Endothelial cell of umbilical vein (primary cell): ENCODE results near the gene KRTAP10-1. TPM values are rescaled to one million over a fixed set of nuclear protein-coding genes. Genes with fewer than 3 reads are reported as not detected.

Source experiments
- BruUV-seq: library from RNA; stranded (reverse); fragments of 400-500 nt; replicated peaks from 2 replicates; lab custom pipeline; 2021; lab: Mats Ljungman, UMichigan
- CTCF ChIA-PET: fragments of 300-600, 350-600 bp; sonication (Branson Sonifier 250); formaldehyde crosslinking; loops from one replicate; lab custom pipeline; 2021; ENCODE audit warnings: antibody characterized with exemption, inconsistent platforms; lab: Charles Lee
- POLR2A ChIA-PET: fragments of 300-600, 350-600 bp; sonication (Branson Sonifier 250); formaldehyde crosslinking; loops from one replicate; lab custom pipeline; 2021; ENCODE audit warnings: antibody characterized with exemption, inconsistent platforms; lab: Charles Lee
- DNase-seq: peaks from one replicate; pipeline ENCODE4 v3.0.0-alpha.2; 2011; ENCODE audit warnings: low read depth, low spot score
- FAIRE-seq: peaks from 2 replicates; lab custom pipeline; 2011; peaks lifted over from hg19 to GRCh38; lab: Jason Lieb, UNC
- H2AFZ ChIP-seq: 2 replicates; pipeline ENCODE4 v1.6.0; 2012; ENCODE audit warnings: low read depth, low read length, control low read depth, inconsistent platforms
- H3K27ac ChIP-seq: 2 replicates; pipeline ENCODE4 v1.5.1; 2011; ENCODE audit warnings: low read depth, mild to moderate bottlenecking, control low read depth, low read length, moderate library complexity; ENCODE audit not compliant: insufficient read depth
- H3K27me3 ChIP-seq, 2 experiments: 2 replicates each; pipeline versions ENCODE4 v1.6.0 to v1.6.1; 2011; ENCODE audit warnings: low read length in 2 of 2, mixed read lengths in 1 of 2; ENCODE audit not compliant: control insufficient read depth in 2 of 2, insufficient read depth in 2 of 2
- H3K36me3 ChIP-seq, 2 experiments: 2 replicates in 1 of 2; 3 replicates in 1 of 2; pipeline ENCODE4 v1.5.1; 2011; ENCODE audit warnings: low read length in 2 of 2, mild to moderate bottlenecking in 1 of 2, moderate library complexity in 1 of 2; ENCODE audit not compliant: control insufficient read depth in 2 of 2, insufficient read depth in 2 of 2; ENCODE audit errors: extremely low read depth in 1 of 2
- H3K4me1 ChIP-seq: 3 replicates; pipeline ENCODE4 v1.5.1; 2011; ENCODE audit warnings: mild to moderate bottlenecking, low read length; ENCODE audit not compliant: control insufficient read depth, insufficient read depth; ENCODE audit errors: extremely low read depth
- H3K4me2 ChIP-seq: 2 replicates; pipeline ENCODE4 v1.6.1; 2011; ENCODE audit warnings: low read length, control low read depth, mixed read lengths; ENCODE audit not compliant: insufficient read depth
- H3K4me3 ChIP-seq, 3 experiments: fragments of 200-600 bp in 1 of 3; sonication (generic), shearing (Covaris generic) in 1 of 3; replicated peaks in 1 of 3; 2 replicates each; pipeline ENCODE4 v1.5.1; 2011 to 2016; ENCODE audit warnings: control low read depth in 3 of 3, low read length in 3 of 3, mild to moderate bottlenecking in 2 of 3, inconsistent platforms in 1 of 3, low read depth in 1 of 3, moderate library complexity in 1 of 3; ENCODE audit not compliant: insufficient read depth in 1 of 3
- H3K79me2 ChIP-seq: 2 replicates; pipeline ENCODE4 v1.6.0; 2012; ENCODE audit warnings: low read length, inconsistent platforms; ENCODE audit not compliant: control insufficient read depth, insufficient read depth
- H3K9ac ChIP-seq: replicated peaks from 2 replicates; pipeline ENCODE3; 2011; ENCODE audit warnings: low read length, control low read depth; ENCODE audit not compliant: insufficient read depth; ENCODE audit errors: extremely low read depth
- H3K9me1 ChIP-seq: replicated peaks from 3 replicates; pipeline ENCODE4 v1.6.0; 2011; ENCODE audit warnings: mild to moderate bottlenecking, low read length; ENCODE audit not compliant: control insufficient read depth, insufficient read depth; ENCODE audit errors: extremely low read depth
- H3K9me3 ChIP-seq: replicated peaks from 2 replicates; pipeline ENCODE4 v1.5.1; 2012; ENCODE audit warnings: low read length, inconsistent platforms; ENCODE audit not compliant: control insufficient read depth, insufficient read depth
- H4K20me1 ChIP-seq: replicated peaks from 2 replicates; pipeline ENCODE3; 2011; ENCODE audit warnings: mild to moderate bottlenecking, low read length; ENCODE audit not compliant: control insufficient read depth, insufficient read depth; ENCODE audit errors: extremely low read depth
- EZH2 ChIP-seq: IDR thresholded peaks from 2 replicates; pipeline ENCODE4 v1.6.1; 2012; ENCODE audit warnings: borderline replicate concordance, low read depth, mild to moderate bottlenecking, moderate library complexity, low read length, inconsistent platforms; ENCODE audit not compliant: severe bottlenecking
- FOS ChIP-seq: IDR thresholded peaks from 2 replicates; pipeline ENCODE4 v1.6.1; 2011; ENCODE audit warnings: mild to moderate bottlenecking, low read length, moderate library complexity, borderline replicate concordance; ENCODE audit not compliant: insufficient read depth
- GATA2 ChIP-seq: IDR thresholded peaks from 2 replicates; pipeline ENCODE4 v1.7.0; 2011; ENCODE audit warnings: low read depth, mild to moderate bottlenecking, moderate library complexity, mixed read lengths, low read length; ENCODE audit not compliant: insufficient read length, insufficient read depth
- JUN ChIP-seq: IDR thresholded peaks from 2 replicates; pipeline ENCODE4 v1.6.1; 2011; ENCODE audit warnings: borderline replicate concordance, low read depth; ENCODE audit not compliant: insufficient read length, insufficient read depth
- MYC ChIP-seq: IDR thresholded peaks from one replicate; pipeline ENCODE4 v1.6.1; 2011; ENCODE audit warnings: mild to moderate bottlenecking, low read depth, low read length
- POLR2A ChIP-seq: IDR thresholded peaks from 2 replicates; pipeline ENCODE4 v1.6.1; 2012; ENCODE audit warnings: low read depth, mild to moderate bottlenecking, control low read depth, low read length
- POLR2AphosphoS5 ChIP-seq: IDR thresholded peaks from 2 replicates; pipeline ENCODE4 v1.6.1; 2012; ENCODE audit warnings: low read depth, mild to moderate bottlenecking, control low read depth, low read length, moderate library complexity; ENCODE audit not compliant: insufficient read depth
- dilution Hi-C: fragments of 300-500 bp; cut with MboI; formaldehyde crosslinking; loops from one replicate; pipeline ENCODE4 v1.15.0; 2019; ENCODE audit warnings: low sequenced_read_pairs; ENCODE audit not compliant: extremely low pct_ligation_motif_present
- intact Hi-C: fragments of 100-400 bp; cut with micrococcal nuclease; formaldehyde crosslinking; loops from one replicate; pipeline ENCODE4 v1.10.0; 2022
- polyA plus RNA-seq, 4 experiments: library from polyadenylated mRNA; depleted of rRNA in 3 of 4; stranded (reverse) in 3 of 4; unstranded in 1 of 4; fragments of >200 nt; gene quantifications; 2 replicates each; pipeline versions ENCODE4 v1.2.1 to v1.2.3, GENCODE V29; 2011 to 2012; ENCODE audit warnings: missing spikeins in 1 of 4
- total RNA-seq: library from RNA; stranded (reverse); gene quantifications from 2 replicates; pipeline ENCODE4 v1.2.3, GENCODE V29; 2021
- TF ChIP-seq, protein P1 (sequence below): IDR thresholded peaks from 2 replicates; pipeline ENCODE4 v1.6.1; 2011; ENCODE audit not compliant: insufficient read depth, insufficient read length
- TF ChIP-seq, protein P2 (sequence below), 2 donors: IDR thresholded peaks; 1 replicate in 1 of 2; 2 replicates in 1 of 2; pipeline ENCODE4 v1.5.1; 2011; ENCODE audit warnings: low read length in 2 of 2, mild to moderate bottlenecking in 2 of 2, moderate library complexity in 2 of 2, control low read depth in 1 of 2, inconsistent platforms in 1 of 2, low read depth in 1 of 2; ENCODE audit not compliant: insufficient read depth in 1 of 2; ENCODE audit errors: extremely low read depth in 1 of 2

Gene KRTAP10-1
- total and polyA plus RNA-seq, 2 donors (not counting 3 experiments of a cell fraction or from before 2014, with no cell fraction given): not detected

DNA sequence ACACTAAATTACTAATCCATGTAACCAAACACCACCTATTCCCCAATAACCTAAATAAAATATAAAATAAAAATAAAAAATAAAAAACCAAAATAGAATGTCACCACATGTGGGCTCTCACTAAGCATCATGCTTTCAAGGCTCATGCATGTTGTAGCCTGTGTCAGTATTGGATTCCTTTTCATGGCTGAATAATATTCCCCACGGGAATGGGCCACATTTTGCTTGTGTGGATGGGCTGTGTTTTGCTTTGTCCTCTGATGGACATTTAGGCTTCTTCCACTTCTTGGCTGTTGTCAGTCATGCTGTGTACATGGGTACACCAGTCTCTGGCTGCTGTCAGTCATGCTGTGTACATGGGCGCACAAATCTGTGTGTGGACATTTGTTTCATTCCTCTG is 49.1 kb upstream of the KRTAP10-1 start:
- ChIA-PET POLR2A (no interaction called here), CTCF (no interaction called here)
- Histone ChIP-seq H3K9me3 (no peaks in the 10 kb centered on the region), H3K27ac (no peak overlapping the region), H3K4me1 (no peaks in the 10 kb centered on the region), H3K27me3 (peaks cover 3 to 6% of the 10 kb centered on the region in 2 experiments), H3K36me3 (no peaks in the 10 kb centered on the region), H3K9me1 (no peaks in the 10 kb centered on the region), H3K9ac (no peak overlapping the region), H2AFZ (no peak overlapping the region), H4K20me1 (no peaks in the 10 kb centered on the region), H3K79me2 (no peaks in the 10 kb centered on the region), H3K4me2 (no peak overlapping the region), H3K4me3 (no peak overlapping the region)
- DNase-seq (no peak), FAIRE-seq (no peak)
- BruUV-seq: no TSS peak
- no peak for TF ChIP-seq POLR2AphosphoS5
- no peak for TF ChIP-seq GATA2
- TF ChIP-seq MYC: no peak
- no peak for TF ChIP-seq FOS
- TF ChIP-seq, protein P1, sequence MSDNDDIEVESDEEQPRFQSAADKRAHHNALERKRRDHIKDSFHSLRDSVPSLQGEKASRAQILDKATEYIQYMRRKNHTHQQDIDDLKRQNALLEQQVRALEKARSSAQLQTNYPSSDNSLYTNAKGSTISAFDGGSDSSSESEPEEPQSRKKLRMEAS: no peak
- no peak for TF ChIP-seq EZH2
- no peak for TF ChIP-seq JUN
- TF ChIP-seq, protein P2, sequence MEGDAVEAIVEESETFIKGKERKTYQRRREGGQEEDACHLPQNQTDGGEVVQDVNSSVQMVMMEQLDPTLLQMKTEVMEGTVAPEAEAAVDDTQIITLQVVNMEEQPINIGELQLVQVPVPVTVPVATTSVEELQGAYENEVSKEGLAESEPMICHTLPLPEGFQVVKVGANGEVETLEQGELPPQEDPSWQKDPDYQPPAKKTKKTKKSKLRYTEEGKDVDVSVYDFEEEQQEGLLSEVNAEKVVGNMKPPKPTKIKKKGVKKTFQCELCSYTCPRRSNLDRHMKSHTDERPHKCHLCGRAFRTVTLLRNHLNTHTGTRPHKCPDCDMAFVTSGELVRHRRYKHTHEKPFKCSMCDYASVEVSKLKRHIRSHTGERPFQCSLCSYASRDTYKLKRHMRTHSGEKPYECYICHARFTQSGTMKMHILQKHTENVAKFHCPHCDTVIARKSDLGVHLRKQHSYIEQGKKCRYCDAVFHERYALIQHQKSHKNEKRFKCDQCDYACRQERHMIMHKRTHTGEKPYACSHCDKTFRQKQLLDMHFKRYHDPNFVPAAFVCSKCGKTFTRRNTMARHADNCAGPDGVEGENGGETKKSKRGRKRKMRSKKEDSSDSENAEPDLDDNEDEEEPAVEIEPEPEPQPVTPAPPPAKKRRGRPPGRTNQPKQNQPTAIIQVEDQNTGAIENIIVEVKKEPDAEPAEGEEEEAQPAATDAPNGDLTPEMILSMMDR (IDR thresholded peaks at IDR 0.05; ENCODE audit: extremely low read depth in 1 of 2, insufficient read depth in 1 of 2, low read depth in 1 of 2, low read length in 2 of 2): no peak
- no peak for TF ChIP-seq POLR2A
- dilution Hi-C loops: no loop called here
- intact Hi-C loops: no loop called here
